GM12878 (cell line): Measurements from ENCODE around the gene SHH.

Experiments
- CTCF ChIP-seq, 3 experiments: IDR thresholded peaks in 2 of 3; conservative IDR thresholded peaks in 1 of 3; 2 replicates each; pipeline ENCODE4 v1.5.1; 2011; ENCODE audit warnings: low read depth in 3 of 3, low read length in 3 of 3, mild to moderate bottlenecking in 3 of 3, control low read depth in 2 of 3, moderate library complexity in 2 of 3, inconsistent platforms in 1 of 3, mixed read lengths in 1 of 3; ENCODE audit not compliant: control insufficient read depth in 2 of 3, insufficient read depth in 1 of 3; ENCODE audit errors: extremely low read depth in 1 of 3
- E2F4 ChIP-seq: IDR thresholded peaks from 2 replicates; pipeline ENCODE4 v1.6.1; 2012; ENCODE audit warnings: low read depth, low read length, improper control_type of control experiment

GRCh38 chr7:155834486-155835048 is 22.3 kb upstream of the SHH start:
- TF ChIP-seq E2F4 (no peak), CTCF (IDR thresholded peaks at IDR 0.05 in 2 of 3, conservative IDR thresholded peaks at IDR 0.05 in 1 of 3; ENCODE audit: control insufficient read depth in 2 of 3, extremely low read depth in 1 of 3, insufficient read depth in 1 of 3, low read depth in 3 of 3, low read length in 3 of 3) (no peak)
